CD4-positive, alpha-beta T cell treated with Interferon alpha-2 for 1 hour (primary cell): Measurements from ENCODE around the gene GDI2.
A peak's percentile ranks its signal among the peaks of the same experiment; 100 is the strongest.
"Not testable (repeated sequence)": the region's sequence is repeated elsewhere in the genome, so short reads cannot be mapped to it uniquely, and the experiment has no call there.

Experiments
- DNase-seq, 2 donors: peaks; one replicate each; pipeline ENCODE4 v3.0.0-alpha.2; 2020 to 2022

GDI2 gene

DNA sequence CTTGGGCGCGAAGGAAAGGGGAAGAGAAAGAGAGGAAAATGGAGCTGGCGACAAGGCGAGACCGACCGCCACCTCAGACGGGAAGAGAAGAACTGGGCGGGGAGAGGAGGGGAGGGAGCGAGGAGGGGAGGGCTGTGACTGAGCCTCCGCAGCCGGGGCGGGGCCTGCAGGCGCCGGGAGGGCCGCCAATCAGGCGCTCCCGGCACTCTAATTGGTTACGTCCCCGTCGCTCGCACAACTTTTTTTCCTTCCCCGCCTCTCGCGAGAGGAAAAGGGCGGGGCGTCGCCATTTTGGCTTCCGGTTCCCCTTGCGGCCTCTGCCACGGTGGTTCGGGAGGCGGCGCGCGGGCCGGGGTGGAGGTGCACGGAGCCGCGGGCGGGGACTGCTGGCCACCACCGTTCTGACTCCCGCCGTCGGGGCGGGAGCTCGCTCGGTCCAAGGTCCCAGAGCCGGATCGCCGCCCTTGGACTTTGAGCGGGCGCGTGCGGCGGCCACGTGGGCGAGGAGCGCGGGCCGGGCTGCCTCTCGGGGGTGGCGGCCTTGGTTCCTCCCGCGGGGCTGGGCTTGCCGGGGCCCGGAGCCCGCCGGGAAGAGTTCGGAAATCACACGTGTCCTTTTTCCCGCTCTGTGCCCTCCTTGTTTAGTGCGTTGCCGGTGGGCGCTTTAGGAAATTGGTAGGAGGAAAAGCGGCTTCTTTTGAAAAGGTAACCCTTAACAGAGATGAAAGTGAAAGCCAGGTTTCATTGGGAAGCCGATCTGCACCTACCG, at the start of gene GDI2:
GDI2 (minus strand) TSS at position 94 of the 769 bp plus-strand sequence. CDS start 176 bp downstream, outside the sequence.
- peak; percentile 95 to 97 for DNase-seq

GRCh38 chr10:5862360-5862961, 49.2 kb upstream of the GDI2 start:
- peak in 1 of 2 donors; percentile 28 for DNase-seq

DNA sequence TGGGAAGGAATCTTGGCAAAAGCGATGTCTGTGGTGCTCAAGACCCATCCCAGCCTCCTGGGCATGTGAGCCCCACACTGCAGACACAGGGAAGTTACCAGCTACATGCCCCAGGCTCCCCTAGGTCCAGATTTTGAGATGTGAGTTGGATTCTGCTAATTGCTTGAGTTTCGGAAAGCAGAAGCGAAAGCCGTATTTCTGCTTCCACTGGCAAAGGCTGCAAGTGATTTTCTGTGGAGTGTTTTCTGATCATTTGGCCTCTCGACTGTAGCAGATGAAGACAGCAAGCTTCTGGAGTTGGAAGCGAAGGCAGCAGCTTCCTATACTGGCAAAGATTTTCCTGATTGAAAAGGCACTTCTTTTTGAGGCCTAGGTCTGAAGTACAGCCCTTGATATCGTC, 46.8 kb upstream of the GDI2 start:
- no peak for DNase-seq

DNA sequence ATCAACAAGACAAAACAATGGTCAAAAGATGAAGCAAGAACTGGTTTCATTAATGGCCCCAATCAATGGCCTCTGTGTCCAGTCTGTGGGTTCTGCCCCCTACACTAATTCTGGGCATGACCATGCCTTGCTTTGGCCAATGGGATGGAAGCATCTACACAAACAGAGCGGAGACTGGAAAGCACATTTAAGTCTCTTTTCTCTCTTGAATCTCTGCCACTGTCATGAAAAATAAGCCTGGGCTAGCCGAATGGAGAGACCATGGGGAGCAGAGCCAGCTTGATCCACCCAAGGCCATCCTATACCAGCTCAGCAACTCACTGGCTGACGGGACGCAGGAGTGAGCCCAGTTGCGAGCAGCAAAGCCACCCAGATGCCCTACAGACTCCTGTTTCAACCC, 45.6 kb upstream of the GDI2 start:
- DNase-seq, result no peak

GRCh38 chr10:5856701-5857004, 43.4 kb upstream of the GDI2 start:
- no peak for DNase-seq

DNA sequence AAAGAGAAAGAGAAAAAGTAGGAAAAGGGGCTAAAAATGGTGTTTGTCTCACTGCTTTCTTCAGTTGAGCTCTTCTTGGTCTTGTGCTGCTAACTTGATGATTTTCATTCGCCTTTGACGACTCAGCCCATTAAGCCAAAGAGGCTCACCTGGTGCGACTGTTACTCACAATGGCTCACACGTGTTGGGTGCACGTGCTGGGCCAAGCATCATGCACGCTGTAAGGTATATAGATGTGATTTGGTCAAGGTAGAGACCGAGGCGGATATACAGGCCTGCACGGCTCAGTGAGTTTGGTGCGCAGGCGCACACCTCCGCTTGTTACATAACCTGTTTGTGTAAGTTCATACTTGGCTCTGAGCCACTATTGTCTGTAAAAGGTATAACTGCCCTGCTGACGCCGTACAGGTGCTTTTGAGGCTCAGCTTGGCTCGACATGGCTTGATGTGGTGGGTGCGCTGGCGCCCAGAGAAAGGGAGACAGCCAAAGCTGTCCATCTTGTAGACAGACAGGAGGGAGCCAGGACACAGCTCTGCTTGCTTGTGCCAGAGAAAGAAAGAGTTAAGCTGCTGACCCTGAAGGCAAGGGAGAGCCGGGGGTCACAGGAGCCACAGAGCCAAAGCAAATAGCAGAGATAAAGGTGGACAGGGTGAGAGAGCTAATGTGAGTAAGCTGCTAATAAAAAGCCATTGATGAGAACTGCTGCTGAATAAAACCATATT, 42.9 kb upstream of the GDI2 start:
- DNase-seq, result no peak

DNA sequence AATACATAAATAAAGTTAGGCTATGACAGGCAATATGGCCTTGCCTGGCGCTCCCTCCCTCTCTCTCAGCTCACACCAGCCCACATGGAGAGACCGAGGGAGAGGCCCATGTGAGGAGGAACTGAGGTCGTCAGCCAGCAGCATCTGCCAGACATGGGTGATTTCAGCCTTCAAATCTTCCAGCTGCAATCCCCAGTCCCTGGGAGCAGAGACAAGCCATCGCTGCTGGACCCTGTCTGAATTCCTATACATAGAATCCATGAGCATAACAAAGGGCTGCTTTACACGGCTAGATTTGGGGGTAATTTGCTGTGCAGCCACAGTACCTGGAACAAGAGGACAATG, 40.9 kb upstream of the GDI2 start:
- no peak for DNase-seq

DNA sequence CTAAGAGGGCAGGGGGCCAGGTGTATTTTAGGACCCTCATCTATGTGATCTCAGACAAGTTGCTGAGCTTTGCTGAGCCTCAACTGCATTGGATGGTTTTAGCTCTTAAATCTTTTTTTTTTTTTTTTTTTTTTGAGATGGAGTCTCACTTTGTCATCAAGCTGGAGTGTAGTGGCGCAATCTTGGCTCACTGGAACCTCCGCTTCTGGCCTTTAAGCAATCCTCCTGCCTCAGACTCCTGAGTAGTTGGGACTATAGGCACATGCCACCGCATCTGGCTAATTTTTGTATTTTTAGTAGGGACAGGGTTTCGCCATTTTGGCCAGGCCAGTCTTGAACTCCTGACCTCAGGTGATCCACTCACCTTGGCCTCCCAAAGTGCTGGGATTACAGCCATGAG, 33.4 kb upstream of the GDI2 start:
- DNase-seq, result not testable (repeated sequence)

GRCh38 chr10:5844345-5845055, 31.3 kb upstream of the GDI2 start:
- no peak for DNase-seq

DNA sequence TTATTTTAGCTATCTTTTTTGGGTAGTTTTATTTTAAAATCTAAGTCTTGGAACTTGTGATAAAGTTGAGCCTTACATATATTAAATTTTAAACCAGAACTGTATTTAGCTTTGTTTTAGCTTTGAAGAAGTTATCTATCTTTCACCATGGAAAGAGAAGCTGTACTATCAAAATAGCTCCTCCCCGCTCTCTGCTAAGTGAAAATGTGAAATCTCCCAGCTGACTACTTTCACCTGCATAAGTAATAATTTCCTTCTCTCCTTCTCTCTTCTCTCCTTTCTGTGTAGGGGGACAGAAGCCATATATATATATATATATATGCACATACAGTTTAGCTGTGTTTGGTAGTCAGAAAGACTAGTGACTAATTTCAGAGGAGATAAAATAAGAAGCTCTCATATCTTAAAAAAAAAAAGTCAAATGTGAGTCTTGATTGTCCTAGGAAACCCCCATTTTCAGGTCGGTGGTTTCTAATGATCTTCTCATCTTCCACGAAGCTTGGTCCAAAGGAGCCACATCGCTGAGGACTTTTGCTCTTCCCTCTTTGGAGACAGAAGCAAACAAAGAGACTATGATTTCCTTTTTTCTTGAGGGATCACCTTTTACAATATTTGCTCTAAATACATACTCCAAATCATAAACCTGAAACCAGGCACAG, 30.6 kb upstream of the GDI2 start:
- DNase-seq, result no peak

DNA sequence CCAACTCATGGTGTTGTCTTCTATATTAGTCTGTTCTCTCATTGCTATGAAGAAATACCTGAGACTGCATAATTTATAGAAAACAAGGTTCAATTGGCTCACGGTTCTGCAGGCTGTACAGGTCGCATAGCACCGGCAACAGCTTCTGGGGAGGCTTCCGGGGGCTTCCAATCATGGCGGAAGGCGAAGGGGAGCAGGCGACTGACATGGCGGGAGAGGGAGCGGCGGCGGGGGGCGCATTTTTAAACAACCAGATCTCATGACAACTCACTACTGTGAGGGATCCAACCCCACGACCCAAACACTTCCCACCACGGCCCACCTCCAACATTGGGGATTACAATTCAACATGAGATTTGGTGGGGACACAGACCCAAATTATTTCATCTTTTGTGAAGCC, 28.7 kb upstream of the GDI2 start:
- DNase-seq, result no peak

GRCh38 chr10:5840314-5841307, 27.4 kb upstream of the GDI2 start:
- peak in 1 of 2 donors; percentile 78 for DNase-seq

DNA sequence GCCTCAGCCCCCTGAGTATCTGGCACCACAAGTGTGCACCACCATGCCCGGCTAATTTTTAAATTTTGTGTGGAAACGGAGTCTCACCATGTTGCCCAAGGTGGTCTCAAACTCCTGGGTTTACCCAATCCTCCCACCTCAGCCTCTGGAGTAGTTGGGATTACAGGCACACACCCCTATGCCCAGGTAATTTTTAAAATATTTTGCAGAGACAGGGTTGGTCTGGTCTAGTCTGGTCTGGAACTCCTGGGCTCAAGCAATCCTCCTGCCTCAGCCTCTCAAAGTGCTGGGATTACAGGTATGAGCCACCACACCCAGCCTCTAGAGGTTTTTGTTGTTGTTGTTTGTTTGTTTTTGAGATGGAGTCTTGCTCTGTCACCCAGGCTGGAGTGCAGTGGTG, 22.9 kb upstream of the GDI2 start:
- DNase-seq, result not testable (repeated sequence)

GRCh38 chr10:5835446-5836095, 22.3 kb upstream of the GDI2 start:
- no peak for DNase-seq

- DNase-seq, result no peak
Observed at GRCh38 chr10:5833814-5834213, 20.6 kb upstream of the GDI2 start.

- DNase-seq, result no peak
Observed at GRCh38 chr10:5832946-5833345, 19.7 kb upstream of the GDI2 start.

DNA sequence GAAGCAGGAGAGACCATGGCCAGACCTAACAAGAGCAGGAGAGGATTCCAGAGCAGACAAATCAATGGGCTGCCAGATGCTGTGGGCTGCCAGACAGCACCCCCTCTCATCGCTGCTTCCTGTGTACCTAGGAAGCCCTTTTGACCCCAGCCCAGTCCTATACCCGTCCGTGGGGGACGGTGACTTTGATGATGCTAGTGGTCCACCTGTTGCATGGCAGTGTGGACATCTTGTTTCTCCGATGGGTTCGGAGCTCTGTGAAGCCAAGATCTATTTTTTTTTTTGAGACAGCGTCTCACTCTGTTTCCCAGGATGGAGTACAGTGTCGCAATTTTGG, 18.2 kb upstream of the GDI2 start:
- no peak for DNase-seq

DNA sequence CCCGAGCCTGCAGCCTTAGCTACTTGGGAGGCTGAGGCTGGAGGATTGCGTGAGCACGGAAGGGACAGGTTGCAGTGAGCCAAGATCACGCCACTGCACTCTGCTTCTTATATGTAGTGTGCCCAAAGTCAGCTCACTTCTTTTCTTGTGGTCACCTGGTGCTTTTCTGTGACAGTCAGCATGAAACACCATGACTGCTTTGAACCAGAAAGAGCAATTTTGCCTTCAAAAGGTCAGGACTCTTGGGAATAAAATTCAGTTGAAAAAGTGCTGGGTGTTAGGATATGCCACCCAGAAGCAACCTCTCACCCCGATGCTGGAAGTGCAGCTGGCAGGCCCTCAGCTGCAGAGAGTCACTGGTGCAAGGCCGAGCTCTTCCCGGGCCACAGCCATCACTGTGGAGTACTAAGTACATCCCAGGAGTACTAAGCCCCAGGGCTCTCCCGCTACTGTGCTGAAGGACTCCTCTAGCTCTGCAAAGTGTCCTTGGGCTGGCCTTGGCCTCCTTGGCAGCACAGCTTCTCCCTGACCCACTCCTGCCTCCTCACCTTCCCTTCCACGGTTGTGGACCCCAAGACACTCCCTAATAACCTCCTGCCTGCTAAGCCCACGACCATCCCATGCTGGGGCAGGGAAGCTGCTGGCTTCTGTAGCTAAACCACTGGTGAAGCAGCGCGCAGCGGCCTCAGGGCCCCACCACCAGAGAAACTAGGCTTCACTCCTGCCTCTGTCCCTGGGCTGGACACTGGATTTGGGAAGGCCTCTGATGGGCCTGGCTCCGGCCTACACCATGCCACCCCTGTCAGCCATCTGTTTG, 17.6 kb upstream of the GDI2 start:
- no peak for DNase-seq

- no peak for DNase-seq
Observed at GRCh38 chr10:5829267-5829666, 16.0 kb upstream of the GDI2 start.

DNA sequence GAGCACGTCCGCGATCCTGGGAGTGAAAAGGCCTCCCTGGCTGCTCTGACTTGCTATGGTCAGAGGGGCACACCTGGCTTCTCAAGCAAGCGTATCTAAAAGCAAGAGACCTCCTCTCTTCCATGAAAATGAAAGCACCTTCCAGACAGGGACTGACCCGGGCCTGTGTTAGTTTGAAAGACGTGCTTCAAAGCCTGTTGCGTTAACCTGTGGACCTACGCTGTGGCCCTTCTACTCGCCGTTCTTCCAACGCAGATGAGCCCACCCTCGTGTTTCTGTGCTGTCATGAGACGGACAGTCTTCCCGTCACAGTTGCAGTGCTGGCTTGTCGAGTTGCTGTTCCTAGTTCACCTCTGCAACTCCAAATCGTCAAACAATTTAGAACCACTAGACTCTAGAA, 15.5 kb upstream of the GDI2 start:
- no peak for DNase-seq

GRCh38 chr10:5827841-5828240, 14.6 kb upstream of the GDI2 start:
- DNase-seq, result no peak
